GM12878 (cell line): ENCODE measurements around the gene TRIM49D1. TPM values are rescaled to one million over a fixed set of nuclear protein-coding genes. Genes with fewer than 3 reads are reported as not detected.
"Not testable (repeated sequence)": the region's sequence is repeated elsewhere in the genome, so short reads cannot be mapped to it uniquely, and the experiment has no call there.

Experiments used
- ATAC-seq: fragments of 200-7000 bp; cut with Tn5 transposase; 3 replicates; pipeline ENCODE4 v1.9.1; 2020; ENCODE audit warnings: mild to moderate bottlenecking, moderate library complexity
- BruUV-seq: library from RNA; stranded (reverse); fragments of 400-500 nt; replicated peaks from 2 replicates; lab custom pipeline; 2021; lab: Mats Ljungman, UMichigan
- CTCF ChIA-PET: fragments of 300-600 bp; sonication (Branson Sonifier 250); formaldehyde crosslinking; extraction: SDS; loops from one replicate; lab custom pipeline; 2021; ENCODE audit warnings: inconsistent platforms; lab: Yijun Ruan, JAX
- POLR2A ChIA-PET: fragments of 350-600 bp; formaldehyde crosslinking; extraction: SDS; loops from one replicate; lab custom pipeline; 2021; ENCODE audit warnings: inconsistent platforms; lab: Charles Lee
- RAD21 ChIA-PET: fragments of 300-600 bp; sonication (Branson Sonifier 250); formaldehyde crosslinking; loops from one replicate; lab custom pipeline; 2023; ENCODE audit warnings: antibody characterized with exemption; ENCODE audit not compliant: unreplicated experiment; lab: Charles Lee
- SMC1A ChIA-PET: fragments of 300-600 bp; sonication (Branson Sonifier 250); formaldehyde crosslinking; loops from one replicate; lab custom pipeline; 2023; ENCODE audit not compliant: unreplicated experiment, uncharacterized antibody; lab: Charles Lee
- DNase-seq: peaks from one replicate; pipeline ENCODE4 v3.0.0-alpha.2; 2011; ENCODE audit warnings: low read depth, low spot score
- FAIRE-seq: peaks from 3 replicates; lab custom pipeline; 2011; peaks lifted over from hg19 to GRCh38; lab: Jason Lieb, UNC
- H2AFZ ChIP-seq: 2 replicates; pipeline ENCODE4 v1.6.0; 2011; ENCODE audit warnings: low read depth, low read length, control low read depth; ENCODE audit not compliant: control insufficient read depth
- H3K27ac ChIP-seq: 2 replicates; pipeline ENCODE4 v1.5.1; 2011; ENCODE audit warnings: control low read depth; ENCODE audit not compliant: control insufficient read depth, insufficient read depth
- H3K27me3 ChIP-seq, 2 experiments: replicated peaks in 1 of 2; 2 replicates each; pipeline versions ENCODE4 v1.6.0 to v1.6.1; 2011; ENCODE audit warnings: low read length in 1 of 2; ENCODE audit not compliant: control insufficient read depth in 2 of 2, insufficient read depth in 2 of 2
- H3K36me3 ChIP-seq, 2 experiments: 2 replicates each; pipeline ENCODE4 v1.5.1; 2011; ENCODE audit warnings: low read length in 1 of 2; ENCODE audit not compliant: control insufficient read depth in 2 of 2, insufficient read depth in 2 of 2
- H3K4me1 ChIP-seq: 2 replicates; pipeline ENCODE4 v1.6.1; 2011; ENCODE audit warnings: mild to moderate bottlenecking, low read length, moderate library complexity, mixed read lengths; ENCODE audit not compliant: control insufficient read depth, insufficient read depth
- H3K4me2 ChIP-seq: 2 replicates; pipeline ENCODE4 v1.6.0; 2011; ENCODE audit warnings: control low read depth; ENCODE audit not compliant: control insufficient read depth, insufficient read depth
- H3K4me3 ChIP-seq: fragments of 200-600 bp; sonication (generic); 2 replicates; pipeline ENCODE4 v1.5.1; 2016
- H3K79me2 ChIP-seq: 2 replicates; pipeline ENCODE4 v1.6.0; 2011; ENCODE audit warnings: low read length; ENCODE audit not compliant: control insufficient read depth, insufficient read depth
- H3K9ac ChIP-seq: 2 replicates; pipeline ENCODE4 v1.8.0; 2011; ENCODE audit warnings: low read length, control low read depth, mixed read lengths; ENCODE audit not compliant: control insufficient read depth, insufficient read depth
- H3K9me3 ChIP-seq: replicated peaks from 3 replicates; pipeline ENCODE4 v1.5.1; 2011; ENCODE audit warnings: mild to moderate bottlenecking, low read length; ENCODE audit not compliant: control insufficient read depth, insufficient read depth
- H4K20me1 ChIP-seq: 2 replicates; pipeline ENCODE4 v1.6.0; 2011; ENCODE audit not compliant: control insufficient read depth, insufficient read depth
- WGBS: methylation state at CpG from one replicate; pipeline ENCODE4 v1.1.6; 2016; ENCODE audit warnings: low lambda C conversion rate; ENCODE audit not compliant: insufficient replicate concordance, insufficient coverage; ENCODE audit errors: missing lambda C conversion rate; 5-methylcytosine and 5-hydroxymethylcytosine counted together
- in situ Hi-C: fragments of 300-500 bp; cut with MboI; formaldehyde crosslinking; loops from 9 replicates; pipeline ENCODE4 v1.14.3; 2018; ENCODE audit warnings: mixed read lengths
- intact Hi-C: fragments of 100-400 bp; cut with micrococcal nuclease; formaldehyde crosslinking; loops from one replicate; pipeline ENCODE4 v1.14.2; 2022; ENCODE audit not compliant: unreplicated experiment
- polyA plus RNA-seq, 11 experiments: library from polyadenylated mRNA; depleted of rRNA in 4 of 11; unstranded in 6 of 11; stranded (reverse) in 5 of 11; fragments of >200 nt; fragmentation: Nextera tagmentation in 4 of 11; fragmentation: Illumina TruSeq in 1 of 11; extraction: Ambion mirVana in 4 of 11; extraction: Trizol in 1 of 11; gene quantifications; 1 replicate in 1 of 11; 2 replicates in 10 of 11; pipeline versions ENCODE4 v1.2.1 to v1.2.3, GENCODE V29; 2011 to 2016; ENCODE audit warnings: inconsistent platforms in 2 of 11, missing spikeins in 2 of 11, low read depth in 1 of 11
- total RNA-seq, 4 experiments: library from RNA; depleted of rRNA in 3 of 4; stranded (reverse); fragments of >200 nt in 3 of 4; fragmentation: Illumina TruSeq in 1 of 4; extraction: Trizol in 1 of 4; gene quantifications; 2 replicates each; pipeline versions ENCODE4 v1.2.1 to v1.2.3, GENCODE V29; 2013 to 2021

The TRIM49D1 gene
- total and polyA plus RNA-seq, 10 of the 15 experiments (the other 5 are each of a cell fraction or from before 2014, with no cell fraction given), result not detected

- H3K4me3 ChIP-seq, SMC1A ChIA-PET, H3K27me3 ChIP-seq, FAIRE-seq, BruUV-seq, H2AFZ ChIP-seq, intact Hi-C loops, in situ Hi-C loops, DNase-seq, ATAC-seq, H3K36me3 ChIP-seq, H3K9me3 ChIP-seq, H3K79me2 ChIP-seq, H3K4me2 ChIP-seq, H3K27ac ChIP-seq, POLR2A ChIA-PET, H3K9ac ChIP-seq, RAD21 ChIA-PET, CTCF ChIA-PET, H4K20me1 ChIP-seq, H3K4me1 ChIP-seq: not testable (repeated sequence)
- WGBS, result 4% methylated on average over 2 of the region's 2 CpGs
Observed at GRCh38 chr11:89872588-89872987, 49.5 kb downstream of the TRIM49D1 start.

- H3K4me1 ChIP-seq, H3K9ac ChIP-seq, H3K27ac ChIP-seq, SMC1A ChIA-PET, H3K27me3 ChIP-seq, intact Hi-C loops, DNase-seq, H2AFZ ChIP-seq, CTCF ChIA-PET, H3K36me3 ChIP-seq, ATAC-seq, H3K4me3 ChIP-seq, FAIRE-seq, POLR2A ChIA-PET, H3K9me3 ChIP-seq, H3K4me2 ChIP-seq, H4K20me1 ChIP-seq, H3K79me2 ChIP-seq, RAD21 ChIA-PET, BruUV-seq, in situ Hi-C loops: not testable (repeated sequence)
- whole genome bisulfite sequencing, result 77% methylated on average over 9 of the region's 35 CpGs
Observed at GRCh38 chr11:89865223-89865622, 56.8 kb downstream of the TRIM49D1 start.

GRCh38 chr11:89863906-89864704 is 57.9 kb downstream of the TRIM49D1 start:
- H3K27me3 ChIP-seq, CTCF ChIA-PET, DNase-seq: not testable (repeated sequence)

More at GRCh38 chr11:89863906-89864704, 57.9 kb downstream of the TRIM49D1 start:
- H3K9me3 ChIP-seq, H2AFZ ChIP-seq, H3K27ac ChIP-seq, H3K79me2 ChIP-seq, ATAC-seq, H3K4me1 ChIP-seq, H3K4me3 ChIP-seq, in situ Hi-C loops, H3K9ac ChIP-seq, H4K20me1 ChIP-seq, SMC1A ChIA-PET, BruUV-seq, RAD21 ChIA-PET, intact Hi-C loops, H3K4me2 ChIP-seq, H3K36me3 ChIP-seq, POLR2A ChIA-PET, FAIRE-seq: not testable (repeated sequence)
- no CpG with 5 or more reads among the region's 66 CpGs for WGBS
